Activated CD4-positive, alpha-beta T cell treated with anti-CD3 and anti-CD28 coated beads, Interleukin-2, amount 50 U/mL, for 48 hours (primary cell): Measurements from ENCODE around the gene RO60.
A peak's percentile ranks its signal among the peaks of the same experiment; 100 is the strongest.

ENCODE experiments used
- DNase-seq, 2 experiments: peaks; one replicate each; pipeline ENCODE4 v3.0.0-alpha.2; 2020

The RO60 gene

GRCh38 chr1:193062698-193063463 lies 3.5 kb downstream of the RO60 start:
- no peak for DNase-seq

DNA sequence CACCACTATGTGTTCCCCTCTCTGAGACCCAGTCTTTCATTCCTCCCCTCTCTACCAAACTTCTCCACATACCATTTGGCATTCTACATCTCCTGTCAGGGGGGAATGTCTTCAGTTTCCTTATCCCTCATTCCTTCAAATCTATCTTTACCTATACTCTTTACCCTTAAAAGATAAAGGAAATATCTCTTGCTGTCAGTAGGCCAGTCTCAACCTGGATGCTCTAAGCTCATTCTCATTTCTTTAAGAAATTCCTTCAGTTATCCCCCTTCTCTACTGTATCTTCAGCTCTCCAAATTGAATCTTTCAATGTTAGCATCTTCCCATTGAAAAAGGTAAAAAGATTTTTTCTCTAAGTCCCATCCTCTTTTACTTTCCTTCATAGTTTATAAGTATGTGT lies 6.5 kb downstream of the RO60 start:
- DNase-seq = no peak

- no peak for DNase-seq
Measured at GRCh38 chr1:193066606-193067005, 7.2 kb downstream of the RO60 start.

GRCh38 chr1:193068013-193068412 lies 8.6 kb downstream of the RO60 start:
- DNase-seq = no peak

DNA sequence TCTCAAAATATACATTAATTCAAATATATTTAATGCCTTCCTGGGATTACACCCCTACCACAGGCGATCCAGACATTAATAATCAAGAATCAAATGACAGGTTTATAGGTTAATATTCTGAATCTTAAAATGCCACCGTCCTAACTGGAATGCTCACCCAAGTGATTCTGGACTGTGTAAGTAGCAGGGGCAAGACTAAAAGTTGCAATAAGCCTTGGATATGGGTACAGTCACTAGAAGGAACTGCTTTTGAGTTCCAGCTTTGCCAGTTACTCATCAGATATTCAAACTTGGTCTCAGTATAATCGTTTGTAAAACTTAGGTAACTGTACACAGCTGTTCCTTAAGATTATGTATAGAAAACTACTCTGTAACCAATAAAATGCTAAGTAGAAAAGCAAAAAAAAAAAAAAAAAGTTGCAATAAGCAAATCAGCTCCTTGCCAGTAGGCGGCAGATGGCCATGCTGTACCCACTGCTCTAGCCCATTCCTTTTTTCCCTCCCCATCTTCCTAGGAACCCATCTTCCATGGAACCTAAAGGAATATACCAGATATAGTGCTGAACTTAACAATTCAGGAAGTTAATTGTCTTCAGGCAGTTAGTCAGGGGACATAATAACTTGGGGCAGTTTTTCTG lies 10.5 kb downstream of the RO60 start:
- DNase-seq = no peak

GRCh38 chr1:193070386-193070753 lies 11.0 kb downstream of the RO60 start:
- no peak for DNase-seq

GRCh38 chr1:193070942-193071341 lies 11.5 kb downstream of the RO60 start:
- DNase-seq = peak; percentile 13 to 47

DNA sequence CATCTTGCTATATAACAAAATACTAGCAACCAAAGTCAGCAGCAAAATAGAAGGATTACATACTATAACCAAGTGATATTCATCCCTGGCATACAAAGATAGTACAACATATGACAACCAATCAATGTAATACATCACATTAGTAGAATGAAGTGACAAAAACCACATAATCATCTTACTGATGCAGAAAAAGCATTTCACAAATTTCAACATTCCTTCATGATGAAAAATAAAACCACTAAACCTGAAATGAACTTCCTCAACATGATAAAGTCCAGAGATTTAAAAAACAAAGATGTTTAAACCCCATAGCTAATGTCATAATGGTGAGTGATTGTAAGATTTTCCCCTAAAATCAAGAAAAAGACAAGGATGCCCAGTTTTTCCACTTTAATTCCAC lies 18.6 kb downstream of the RO60 start:
- no peak for DNase-seq

DNA sequence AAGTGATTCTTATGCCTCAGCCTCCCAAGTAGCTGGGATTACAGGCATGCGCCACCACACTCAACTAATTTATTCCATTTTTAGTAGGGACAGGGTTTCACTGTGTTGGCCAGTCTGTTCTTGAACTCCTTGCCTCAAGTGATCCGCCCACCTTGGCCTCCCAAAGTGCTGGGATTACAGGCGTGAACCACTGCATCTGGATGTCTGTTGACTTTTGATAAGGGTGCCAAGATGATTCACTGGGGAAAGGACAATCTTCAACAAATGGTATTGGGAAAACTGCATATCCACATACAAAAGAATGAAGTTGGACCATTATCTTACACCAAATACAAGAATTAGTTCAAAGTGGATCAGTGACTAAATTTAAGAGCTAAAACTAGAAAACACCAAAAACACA lies 19.8 kb downstream of the RO60 start:
- no peak for DNase-seq

DNA sequence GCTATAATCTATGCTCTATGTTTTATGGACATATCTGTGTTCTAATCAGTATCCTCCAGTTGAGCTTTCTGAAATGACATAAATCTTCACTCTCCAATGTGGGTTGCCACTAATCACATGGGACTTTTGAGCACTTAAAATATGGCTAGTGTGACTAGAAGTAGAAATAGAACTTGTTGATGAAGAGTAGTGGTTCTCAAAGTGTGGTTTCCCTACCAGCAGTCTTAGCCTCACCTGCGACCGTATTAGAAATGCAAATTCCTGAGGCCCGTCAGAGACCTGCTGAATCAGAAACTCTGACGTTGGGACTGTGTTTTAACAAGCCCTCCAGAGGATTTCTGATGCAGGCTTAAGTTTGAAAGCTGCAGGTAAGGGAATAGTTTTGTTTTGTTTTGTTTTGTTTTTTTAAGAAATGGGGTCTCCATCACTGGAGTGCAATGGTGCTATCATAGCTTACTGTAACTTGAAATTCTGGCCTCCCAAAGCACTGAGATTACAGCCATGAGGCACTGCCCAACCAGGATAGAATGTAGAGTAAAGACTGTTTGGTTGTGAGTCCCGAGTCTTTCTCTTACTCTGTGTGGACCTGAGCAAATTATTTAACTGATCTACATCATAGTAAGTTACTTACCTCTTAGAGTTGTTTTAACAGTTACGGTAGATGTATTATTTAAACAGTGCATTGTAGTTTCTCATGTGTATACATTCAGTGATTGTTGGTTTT lies 24.1 kb downstream of the RO60 start:
- DNase-seq = no peak

- no peak for DNase-seq
Measured at GRCh38 chr1:193085263-193085662, 25.9 kb downstream of the RO60 start.

- DNase-seq = no peak
Measured at GRCh38 chr1:193086342-193086741, 26.9 kb downstream of the RO60 start.

GRCh38 chr1:193087893-193088292 lies 28.5 kb downstream of the RO60 start:
- DNase-seq = no peak

- DNase-seq = no peak
Measured at GRCh38 chr1:193090865-193091264, 31.5 kb downstream of the RO60 start.

GRCh38 chr1:193094112-193094511 lies 34.7 kb downstream of the RO60 start:
- DNase-seq = no peak

DNA sequence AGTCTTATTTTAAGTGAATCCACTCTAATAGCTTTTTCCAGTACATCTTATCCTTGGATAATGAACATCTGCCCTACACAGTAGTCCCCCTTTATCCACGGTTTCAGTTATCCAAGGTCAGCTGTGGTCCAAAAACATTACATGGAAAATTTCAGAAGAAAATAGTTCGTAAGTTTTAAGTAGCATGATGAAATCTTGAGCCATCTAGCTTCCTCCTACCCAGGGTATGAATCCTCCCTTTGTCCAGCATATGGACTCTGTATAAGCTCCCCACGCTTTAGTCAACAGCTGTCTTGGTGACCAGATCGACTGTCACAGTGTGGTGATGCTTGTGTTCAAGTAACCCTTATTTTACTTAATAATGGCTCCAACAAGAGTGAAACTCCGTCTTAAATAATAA lies 43.2 kb downstream of the RO60 start:
- DNase-seq = no peak

GRCh38 chr1:193103759-193104501 lies 44.5 kb downstream of the RO60 start:
- no peak for DNase-seq

GRCh38 chr1:193104502-193104906 lies 45.1 kb downstream of the RO60 start:
- peak; percentile 31 to 39 for DNase-seq

GRCh38 chr1:193104907-193105820 lies 45.8 kb downstream of the RO60 start, which contains the start of gene GLRX2:
TSS of gene GLRX2 (minus strand) at chr1:193105414. CDS start at chr1:193105382, 32 bp downstream.
- peak; percentile 70 to 75 for DNase-seq

DNA sequence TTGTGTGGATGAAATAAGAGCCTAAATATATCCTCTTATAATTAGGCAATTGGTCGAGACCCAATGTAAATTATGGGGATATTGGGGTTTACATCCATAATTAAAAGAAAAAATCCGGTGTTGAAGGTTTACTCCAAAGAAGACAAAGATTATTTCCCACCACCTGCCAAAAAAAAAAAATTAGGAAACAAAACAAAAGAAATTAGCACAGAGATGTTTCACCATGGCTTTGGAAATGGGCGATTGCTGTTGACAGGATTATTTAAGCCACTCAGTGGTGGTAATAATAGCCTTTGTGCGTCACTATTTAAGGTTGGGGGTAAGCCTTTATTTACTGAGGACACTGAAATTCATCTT lies 46.4 kb downstream of the RO60 start:
- DNase-seq = no peak

DNA sequence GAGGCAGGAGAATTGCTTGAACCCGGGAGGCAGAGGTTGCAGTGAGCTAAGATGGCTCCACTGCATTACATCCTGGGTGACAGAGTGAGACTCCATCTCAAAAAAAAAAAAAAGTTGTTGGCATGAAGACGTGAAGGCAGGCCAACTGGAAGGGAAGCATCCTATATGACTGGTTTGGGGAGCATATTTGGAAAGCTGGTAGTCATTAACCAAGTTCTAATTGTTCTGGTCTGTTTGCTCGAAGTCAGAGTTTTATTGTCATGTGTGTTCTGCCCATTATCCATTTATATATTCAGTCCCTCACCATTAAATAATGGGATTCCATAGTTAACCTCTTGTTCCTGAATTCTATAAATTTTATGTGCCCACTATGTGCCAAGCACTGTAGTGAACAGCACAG lies 49.1 kb downstream of the RO60 start:
- DNase-seq = no peak
